Pancreas (tissue), 10 donors: ENCODE measurements around the gene GSTK1. TPM values are rescaled to one million over a fixed set of nuclear protein-coding genes. Genes with fewer than 3 reads are reported as not detected.

ENCODE experiments used
- ATAC-seq, 4 donors: fragments of 200-7000 bp; cut with Tn5 transposase; one replicate each; pipeline versions ENCODE4 v1.8.0 to v1.9.1; 2020; ENCODE audit warnings: mild to moderate bottlenecking in 4 of 4, moderate library complexity in 4 of 4
- DNase-seq, 6 donors: peaks; one replicate each; pipeline ENCODE4 v3.0.0-alpha.2; 2020
- FAIRE-seq: peaks from 2 replicates; lab custom pipeline; 2012; peaks lifted over from hg19 to GRCh38; lab: Jason Lieb, UNC
- H3K27ac ChIP-seq, 4 donors: fragments of 200-600 bp; sonication (generic); 1 replicate in 3 of 4; 2 replicates in 1 of 4; pipeline versions ENCODE4 v1.5.0 to v1.8.0; 2020
- H3K27me3 ChIP-seq, 4 donors: fragments of 200-600 bp; one replicate each; pipeline ENCODE4 v1.8.0; 2021
- H3K36me3 ChIP-seq, 3 donors: fragments of 200-600 bp; sonication (generic) in 1 of 3; one replicate each; pipeline versions ENCODE4 v1.5.0 to v1.8.0; 2020 to 2021
- H3K4me1 ChIP-seq, 3 donors: fragments of 200-600 bp; one replicate each; pipeline ENCODE4 v1.8.0; 2021
- H3K4me3 ChIP-seq, 4 donors: fragments of 200-600 bp; sonication (generic) in 2 of 4; one replicate each; pipeline versions ENCODE4 v1.5.0 to v1.8.0; 2020 to 2021
- H3K9me3 ChIP-seq, 4 donors: fragments of 200-600 bp; one replicate each; pipeline ENCODE4 v1.8.0; 2021
- CTCF ChIP-seq, 4 donors: fragments of 200-600 bp; sonication (generic) in 3 of 4; IDR thresholded peaks; one replicate each; pipeline versions ENCODE4 v1.5.0 to v1.8.0; 2021; ENCODE audit warnings: antibody characterized with exemption in 4 of 4
- WGBS, 2 donors: extraction: QIAGEN DNeasy Blood & Tissue Kit; methylation state at CpG; one replicate each; pipeline ENCODE4 v1.1.7; 2013; 5-methylcytosine and 5-hydroxymethylcytosine counted together
- intact Hi-C, 3 donors: fragments of 100-400 bp; cut with DNase I; formaldehyde crosslinking; loops; one replicate each; pipeline versions ENCODE4 v1.11.1 to v1.14.2; 2022
- polyA plus RNA-seq, 2 donors: library from polyadenylated mRNA; stranded (reverse); fragments of 200-250 nt; gene quantifications; one replicate each; pipeline ENCODE4 v1.2.3, GENCODE V29; 2013
- total RNA-seq, 6 donors: library from RNA; stranded (reverse); fragmentation: NEBNext Ultra II Directional in 4 of 6; extraction: Animal tissue kit (Norgen Biotek cat#: 25700) in 4 of 6; gene quantifications; one replicate each; pipeline versions ENCODE4 v1.2.1 to v1.2.4, GENCODE V29; 2021 to 2023
- donor health status: healthy with polysubstance abuse.
- donor health status: DM: no; HTN: no; CAD: no; lungs with moderate emphysema.
- donor health status: DM: no; HTN: no; CAD: no.
- donor health status: control.
- donor health status: control.
- donor health status: Bipolar disorder and iron deficiency.
- donor health status: DM: yes; HTN: yes; CAD: no.
- donor health status: DM: no; HTN: no; CAD: no.
- donor health status: DM: no; HTN: no; CAD: no.
- donor health status: DM: yes; HTN: yes; CAD: no.

GSTK1 gene
- total and polyA plus RNA-seq, 8 donors: 47.7 to 164 (median 67.4) TPM

GRCh38 chr7:143315776-143316175, 52.5 kb downstream of the GSTK1 start, which contains the start of gene CLCN1:
TSS of gene CLCN1 (plus strand) at chr7:143316111. CDS start at chr7:143316213, 102 bp downstream.
- H3K36me3 ChIP-seq: no peaks in the 10 kb centered on the region
- no peaks in the 10 kb centered on the region for H3K4me1 ChIP-seq
- FAIRE-seq (no peak), DNase-seq (no peak), ATAC-seq (no peak)
- H3K27me3 ChIP-seq: no peaks in the 10 kb centered on the region
- H3K4me3 ChIP-seq: no peak within 1 kb of the TSS
- intact Hi-C loops: no loop called here
- no peak within 1 kb of the TSS for H3K27ac ChIP-seq
- WGBS, 2 donors: 58 to 67% methylated on average over 5 of the region's 5 CpGs
- TF ChIP-seq CTCF (IDR thresholded peaks at IDR 0.05): no peak
- no peaks in the 10 kb centered on the region for H3K9me3 ChIP-seq

- no peaks in the 10 kb centered on the region for H3K27me3 ChIP-seq
Measured at GRCh38 chr7:143316492-143316891, 53.3 kb downstream of the GSTK1 start.

GRCh38 chr7:143318661-143319060, 55.4 kb downstream of the GSTK1 start:
- Histone ChIP-seq H3K36me3 (no peaks in the 10 kb centered on the region), H3K4me1 (no peaks in the 10 kb centered on the region), H3K27ac (no peak overlapping the region), H3K9me3 (no peaks in the 10 kb centered on the region), H3K4me3 (no peak overlapping the region), H3K27me3 (no peaks in the 10 kb centered on the region)
- 71 to 79% methylated on average over 5 of the region's 5 CpGs for WGBS, 2 donors
- FAIRE-seq (no peak), ATAC-seq (peak in 3 of 4 donors; percentile 41 to 60 (median 41)), DNase-seq (no peak)
- intact Hi-C loops: no loop called here
- TF ChIP-seq CTCF (IDR thresholded peaks at IDR 0.05): no peak

More at GRCh38 chr7:143316492-143316891, 53.3 kb downstream of the GSTK1 start:
- no peak overlapping the region for H3K27ac ChIP-seq
- FAIRE-seq (no peak), DNase-seq (no peak), ATAC-seq (no peak)
- intact Hi-C loops: no loop called here
- H3K4me3 ChIP-seq: no peak overlapping the region
- WGBS, 2 donors: 73% methylated on average over 4 of the region's 4 CpGs
- no peak for TF ChIP-seq CTCF (IDR thresholded peaks at IDR 0.05)
- no peaks in the 10 kb centered on the region for H3K9me3 ChIP-seq
- H3K4me1 ChIP-seq: no peaks in the 10 kb centered on the region
- H3K36me3 ChIP-seq: no peaks in the 10 kb centered on the region

Other genes with a start within 250 kb of the GSTK1 start
- not detected for gene OR9A2, start 236.3 kb upstream of the GSTK1 start, total RNA-seq
- gene OR9A2, start 236.3 kb upstream of the GSTK1 start, polyA plus RNA-seq: not detected
- not detected for gene OR6V1, start 211.1 kb upstream of the GSTK1 start, total RNA-seq
- not detected for gene OR6V1, start 211.1 kb upstream of the GSTK1 start, polyA plus RNA-seq
- not detected for gene PIP, start 131.4 kb upstream of the GSTK1 start, total RNA-seq
- not detected for gene PIP, start 131.4 kb upstream of the GSTK1 start, polyA plus RNA-seq
- gene TAS2R39, start 80.0 kb upstream of the GSTK1 start, total RNA-seq: not detected
- not detected for gene TAS2R39, start 80.0 kb upstream of the GSTK1 start, polyA plus RNA-seq
- gene TAS2R40, start 41.4 kb upstream of the GSTK1 start, total RNA-seq: not detected
- gene TAS2R40, start 41.4 kb upstream of the GSTK1 start, polyA plus RNA-seq: not detected
- 10 to 100 TPM in 1 of 6 donors, 1 to 10 TPM in 5; 4.2 to 17.3 (median 6.2) TPM for gene TMEM139, start 21.5 kb downstream of the GSTK1 start, total RNA-seq
- 10 to 100 TPM; 13.7 to 14.4 TPM for gene TMEM139, start 21.5 kb downstream of the GSTK1 start, polyA plus RNA-seq
- gene CASP2, start 24.9 kb downstream of the GSTK1 start, total RNA-seq: 10 to 100 TPM in 3 of 6 donors, 1 to 10 TPM in 3; 7.6 to 19.7 (median 10.6) TPM
- gene CASP2, start 24.9 kb downstream of the GSTK1 start, polyA plus RNA-seq: 1 to 10 TPM; 4.2 to 6.2 TPM
- under 1 TPM in 1 of 6 donors, not detected in 5; 0.06 TPM for gene CLCN1, start 52.7 kb downstream of the GSTK1 start, total RNA-seq
- gene CLCN1, start 52.7 kb downstream of the GSTK1 start, polyA plus RNA-seq: under 1 TPM in 1 of 2 donors, not detected in 1; 0.05 TPM
- gene FAM131B, start 99.3 kb downstream of the GSTK1 start, total RNA-seq: under 1 TPM; 0.05 to 0.25 (median 0.15) TPM
- gene FAM131B, start 99.3 kb downstream of the GSTK1 start, polyA plus RNA-seq: under 1 TPM; 0.08 to 0.09 TPM
- 10 to 100 TPM; 29.1 to 73.8 (median 38.4) TPM for gene ZYX, start 117.9 kb downstream of the GSTK1 start, total RNA-seq
- gene ZYX, start 117.9 kb downstream of the GSTK1 start, polyA plus RNA-seq: 10 to 100 TPM; 57.6 to 63.1 TPM
- gene EPHA1, start 145.4 kb downstream of the GSTK1 start, total RNA-seq: 1 to 10 TPM; 5.3 to 9.0 (median 7.3) TPM
- gene EPHA1, start 145.4 kb downstream of the GSTK1 start, polyA plus RNA-seq: 10 to 100 TPM; 11.1 to 14.2 TPM
- not detected for gene TAS2R60, start 180.0 kb downstream of the GSTK1 start, total RNA-seq
- gene TAS2R60, start 180.0 kb downstream of the GSTK1 start, polyA plus RNA-seq: not detected
- under 1 TPM in 1 of 6 donors, not detected in 5; 0.16 TPM for gene TAS2R41, start 214.4 kb downstream of the GSTK1 start, total RNA-seq
- not detected for gene TAS2R41, start 214.4 kb downstream of the GSTK1 start, polyA plus RNA-seq